B cell (primary cell): ENCODE measurements around the gene ASIP.

Experiments used
- EZH2 ChIP-seq: IDR thresholded peaks from 2 replicates; pipeline ENCODE4 v1.6.1; 2012; ENCODE audit warnings: borderline replicate concordance, low read depth, mild to moderate bottlenecking, moderate library complexity, low read length; ENCODE audit not compliant: insufficient read depth, poor library complexity, severe bottlenecking
- TF ChIP-seq, protein P1 (sequence below): fragments of 200-600 bp; IDR thresholded peaks from one replicate; pipeline ENCODE4 v1.8.0; 2022; ENCODE audit warnings: antibody characterized with exemption, mild to moderate bottlenecking

DNA sequence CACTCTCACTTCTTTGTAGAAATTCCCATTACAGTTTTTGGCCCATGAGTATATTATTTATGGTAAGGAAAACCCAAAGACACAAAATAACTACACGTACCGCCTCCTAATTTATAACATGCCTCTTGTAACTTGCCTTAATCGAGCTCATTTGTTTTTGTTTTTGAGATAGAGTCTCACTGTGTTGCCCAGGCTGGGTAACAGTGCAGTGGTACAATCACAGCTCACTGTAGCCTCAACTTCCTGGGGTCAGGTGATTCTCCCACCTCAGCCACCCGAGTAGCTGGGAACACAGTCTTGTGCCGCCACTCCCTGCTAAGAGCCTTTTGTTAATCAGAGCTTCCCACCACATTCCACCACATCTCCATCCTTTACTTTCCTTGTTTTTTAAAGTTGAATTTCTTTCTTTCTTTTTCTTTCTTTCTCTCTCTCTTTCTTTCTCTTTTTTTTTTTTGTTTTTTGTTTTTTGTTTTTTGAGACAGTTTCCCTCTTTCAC lies 15.5 kb downstream of the ASIP start:
- TF ChIP-seq, protein P1, sequence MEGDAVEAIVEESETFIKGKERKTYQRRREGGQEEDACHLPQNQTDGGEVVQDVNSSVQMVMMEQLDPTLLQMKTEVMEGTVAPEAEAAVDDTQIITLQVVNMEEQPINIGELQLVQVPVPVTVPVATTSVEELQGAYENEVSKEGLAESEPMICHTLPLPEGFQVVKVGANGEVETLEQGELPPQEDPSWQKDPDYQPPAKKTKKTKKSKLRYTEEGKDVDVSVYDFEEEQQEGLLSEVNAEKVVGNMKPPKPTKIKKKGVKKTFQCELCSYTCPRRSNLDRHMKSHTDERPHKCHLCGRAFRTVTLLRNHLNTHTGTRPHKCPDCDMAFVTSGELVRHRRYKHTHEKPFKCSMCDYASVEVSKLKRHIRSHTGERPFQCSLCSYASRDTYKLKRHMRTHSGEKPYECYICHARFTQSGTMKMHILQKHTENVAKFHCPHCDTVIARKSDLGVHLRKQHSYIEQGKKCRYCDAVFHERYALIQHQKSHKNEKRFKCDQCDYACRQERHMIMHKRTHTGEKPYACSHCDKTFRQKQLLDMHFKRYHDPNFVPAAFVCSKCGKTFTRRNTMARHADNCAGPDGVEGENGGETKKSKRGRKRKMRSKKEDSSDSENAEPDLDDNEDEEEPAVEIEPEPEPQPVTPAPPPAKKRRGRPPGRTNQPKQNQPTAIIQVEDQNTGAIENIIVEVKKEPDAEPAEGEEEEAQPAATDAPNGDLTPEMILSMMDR: no peak
- no peak for TF ChIP-seq EZH2
